ENCODE results near the gene TMEM208.

DNA sequence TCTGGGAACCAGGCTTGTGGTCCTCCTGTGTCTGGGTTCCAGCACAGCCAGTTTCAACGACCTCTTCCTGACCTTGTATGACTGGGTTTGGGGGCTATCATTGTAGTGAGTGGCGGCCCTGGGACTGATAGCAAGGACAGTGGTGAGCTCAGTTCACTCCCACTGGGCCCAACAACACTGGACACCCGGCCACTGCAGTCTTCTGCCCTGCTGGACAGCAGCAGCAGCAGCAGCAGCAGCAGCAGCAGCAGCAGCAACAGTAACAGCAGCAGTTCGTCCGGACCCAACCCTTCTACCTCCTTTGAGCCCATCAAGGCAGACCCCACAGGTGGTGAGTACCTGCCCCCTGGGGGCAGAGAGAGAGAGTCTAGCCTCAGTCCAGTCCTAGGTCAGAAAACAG is 31.3 kb upstream of the TMEM208 start:
- no peak for TF ChIP-seq POLR2A (IDR thresholded peaks at IDR 0.05)
- TF ChIP-seq, protein P1, sequence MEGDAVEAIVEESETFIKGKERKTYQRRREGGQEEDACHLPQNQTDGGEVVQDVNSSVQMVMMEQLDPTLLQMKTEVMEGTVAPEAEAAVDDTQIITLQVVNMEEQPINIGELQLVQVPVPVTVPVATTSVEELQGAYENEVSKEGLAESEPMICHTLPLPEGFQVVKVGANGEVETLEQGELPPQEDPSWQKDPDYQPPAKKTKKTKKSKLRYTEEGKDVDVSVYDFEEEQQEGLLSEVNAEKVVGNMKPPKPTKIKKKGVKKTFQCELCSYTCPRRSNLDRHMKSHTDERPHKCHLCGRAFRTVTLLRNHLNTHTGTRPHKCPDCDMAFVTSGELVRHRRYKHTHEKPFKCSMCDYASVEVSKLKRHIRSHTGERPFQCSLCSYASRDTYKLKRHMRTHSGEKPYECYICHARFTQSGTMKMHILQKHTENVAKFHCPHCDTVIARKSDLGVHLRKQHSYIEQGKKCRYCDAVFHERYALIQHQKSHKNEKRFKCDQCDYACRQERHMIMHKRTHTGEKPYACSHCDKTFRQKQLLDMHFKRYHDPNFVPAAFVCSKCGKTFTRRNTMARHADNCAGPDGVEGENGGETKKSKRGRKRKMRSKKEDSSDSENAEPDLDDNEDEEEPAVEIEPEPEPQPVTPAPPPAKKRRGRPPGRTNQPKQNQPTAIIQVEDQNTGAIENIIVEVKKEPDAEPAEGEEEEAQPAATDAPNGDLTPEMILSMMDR (IDR thresholded peaks at IDR 0.05): no peak

Data from Peyer's patch (tissue), 4 donors.